AG04449 (cell line): ENCODE data around the gene CLDN22.

Experiments used
- CTCF ChIA-PET: fragments of 350-600 bp; formaldehyde crosslinking; extraction: SDS; loops from one replicate; lab custom pipeline; 2021; ENCODE audit warnings: antibody characterized with exemption; lab: Yijun Ruan, JAX
- POLR2A ChIA-PET: fragments of 400-600, 350-600 bp; formaldehyde crosslinking; extraction: SDS; loops from one replicate; lab custom pipeline; 2020; ENCODE audit warnings: antibody characterized with exemption, inconsistent platforms; lab: Yijun Ruan, JAX
- DNase-seq: peaks from one replicate; pipeline ENCODE4 v3.0.0-alpha.2; 2010; ENCODE audit warnings: low read depth, low spot score
- H3K4me3 ChIP-seq: 2 replicates; pipeline ENCODE4 v1.5.1; 2011; ENCODE audit warnings: low read depth, mild to moderate bottlenecking, control low read depth, low read length
- TF ChIP-seq, protein P1 (sequence below): IDR thresholded peaks from one replicate; pipeline ENCODE4 v1.5.1; 2011; ENCODE audit warnings: mild to moderate bottlenecking, moderate library complexity, low read length, control low read depth, inconsistent platforms; ENCODE audit not compliant: insufficient read depth; ENCODE audit errors: missing control alignments

The CLDN22 gene

DNA sequence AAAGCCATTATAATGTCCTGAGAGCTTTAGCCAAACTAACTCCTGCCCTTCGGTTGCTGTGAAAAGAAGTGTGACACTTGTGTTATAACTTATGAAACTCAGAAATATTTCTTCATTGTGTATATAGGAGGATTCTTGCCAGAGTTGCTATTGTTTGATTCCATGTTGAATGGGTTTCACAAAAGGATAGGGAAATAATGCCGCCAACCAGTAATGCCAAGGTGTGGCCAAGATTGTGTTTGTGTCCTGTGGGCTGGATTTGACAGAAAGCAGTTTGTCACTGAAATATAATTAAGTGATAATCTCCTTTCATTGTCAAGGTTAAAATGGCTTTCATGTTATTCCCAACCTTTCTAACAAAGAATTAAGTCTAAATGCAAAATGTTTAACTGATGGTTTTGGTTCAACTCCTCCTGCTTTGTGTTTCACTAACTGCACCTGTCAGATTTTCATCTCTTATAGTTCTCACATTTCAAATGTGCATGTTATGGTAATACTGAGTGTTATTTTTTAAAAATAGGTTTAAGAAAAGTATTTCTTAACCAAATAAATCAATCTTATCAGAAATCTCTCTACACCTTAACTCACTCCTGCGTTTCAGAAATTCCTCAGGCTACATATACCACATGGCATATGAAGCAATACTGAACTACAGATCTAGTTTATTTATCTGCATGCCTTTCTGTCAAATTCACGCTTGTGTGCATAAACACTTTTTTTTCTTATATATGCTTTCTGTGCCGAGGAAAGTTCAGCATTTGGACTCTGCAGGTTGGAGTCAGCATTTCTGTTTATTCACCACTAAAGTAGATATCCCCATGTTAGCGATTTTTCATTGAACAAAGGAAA is at the start of gene CLDN22:
Gene CLDN22, minus strand, starts transcription at position 66 of the 849 bp plus-strand sequence. Its CDS starts 58 bp downstream, at position 8.
- no peak for DNase-seq
- H3K4me3 ChIP-seq, result no peak within 1 kb of the TSS
- TF ChIP-seq, protein P1, sequence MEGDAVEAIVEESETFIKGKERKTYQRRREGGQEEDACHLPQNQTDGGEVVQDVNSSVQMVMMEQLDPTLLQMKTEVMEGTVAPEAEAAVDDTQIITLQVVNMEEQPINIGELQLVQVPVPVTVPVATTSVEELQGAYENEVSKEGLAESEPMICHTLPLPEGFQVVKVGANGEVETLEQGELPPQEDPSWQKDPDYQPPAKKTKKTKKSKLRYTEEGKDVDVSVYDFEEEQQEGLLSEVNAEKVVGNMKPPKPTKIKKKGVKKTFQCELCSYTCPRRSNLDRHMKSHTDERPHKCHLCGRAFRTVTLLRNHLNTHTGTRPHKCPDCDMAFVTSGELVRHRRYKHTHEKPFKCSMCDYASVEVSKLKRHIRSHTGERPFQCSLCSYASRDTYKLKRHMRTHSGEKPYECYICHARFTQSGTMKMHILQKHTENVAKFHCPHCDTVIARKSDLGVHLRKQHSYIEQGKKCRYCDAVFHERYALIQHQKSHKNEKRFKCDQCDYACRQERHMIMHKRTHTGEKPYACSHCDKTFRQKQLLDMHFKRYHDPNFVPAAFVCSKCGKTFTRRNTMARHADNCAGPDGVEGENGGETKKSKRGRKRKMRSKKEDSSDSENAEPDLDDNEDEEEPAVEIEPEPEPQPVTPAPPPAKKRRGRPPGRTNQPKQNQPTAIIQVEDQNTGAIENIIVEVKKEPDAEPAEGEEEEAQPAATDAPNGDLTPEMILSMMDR, result no peak
- CTCF ChIA-PET, result no interaction called here
- POLR2A ChIA-PET, result no interaction called here

DNA sequence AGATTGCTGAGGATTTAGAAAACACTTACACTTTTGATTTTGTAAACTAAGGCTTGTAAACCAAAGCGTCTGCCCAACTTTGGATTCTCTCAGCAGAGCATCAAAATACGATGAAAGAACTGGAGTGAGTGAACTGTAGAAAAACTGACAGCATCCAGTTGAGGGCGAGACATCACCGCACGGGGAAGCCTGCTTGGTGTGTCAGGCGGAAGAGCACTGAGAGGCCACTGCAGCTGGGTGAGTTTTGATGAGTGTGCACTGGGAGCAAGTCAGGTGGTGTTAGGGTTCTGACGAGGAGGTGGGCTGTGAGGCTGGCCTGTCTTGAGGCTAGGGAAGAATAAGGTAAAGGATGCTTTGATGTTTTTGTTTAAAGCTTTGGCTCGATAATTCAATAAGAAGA is 49.0 kb upstream of the CLDN22 start:
- H3K4me3 ChIP-seq, result no peak overlapping the region
- ChIA-PET POLR2A (no interaction called here), CTCF (no interaction called here)
- no peak for DNase-seq
- TF ChIP-seq, protein P1, result no peak

DNA sequence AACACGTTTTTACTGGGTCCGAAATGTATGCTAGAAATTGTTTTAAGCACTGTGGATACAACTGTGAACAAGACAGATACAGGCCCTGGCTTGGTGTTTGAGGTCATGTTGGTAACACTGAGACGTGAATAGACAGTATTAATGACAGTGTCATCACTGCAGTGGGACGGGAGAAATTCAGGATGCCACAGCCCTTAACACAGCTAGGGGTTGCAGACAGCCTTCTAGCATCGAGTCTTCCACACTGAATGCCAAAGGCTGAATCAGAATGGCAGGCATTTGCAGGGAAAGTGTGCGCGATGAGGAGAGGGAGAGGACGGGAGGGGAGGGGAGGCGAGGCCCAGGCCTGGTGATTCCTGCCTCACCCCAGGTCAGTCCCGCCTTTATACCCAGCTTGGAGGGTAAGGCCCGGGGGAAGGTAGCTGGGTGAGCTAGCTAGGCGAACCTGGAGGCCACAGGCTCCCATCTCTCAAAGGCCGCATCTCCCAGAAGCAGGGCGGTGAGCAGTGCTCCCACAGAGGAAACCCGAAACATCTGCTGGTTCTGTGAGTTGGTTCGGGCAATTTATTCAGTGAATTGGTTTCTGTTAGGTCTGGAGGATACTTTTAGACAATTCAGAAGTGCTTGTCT is 46.2 kb upstream of the CLDN22 start:
- CTCF ChIA-PET, result no interaction called here
- no peak overlapping the region for H3K4me3 ChIP-seq
- POLR2A ChIA-PET, result no interaction called here
- TF ChIP-seq, protein P1, result no peak
- no peak for DNase-seq

DNA sequence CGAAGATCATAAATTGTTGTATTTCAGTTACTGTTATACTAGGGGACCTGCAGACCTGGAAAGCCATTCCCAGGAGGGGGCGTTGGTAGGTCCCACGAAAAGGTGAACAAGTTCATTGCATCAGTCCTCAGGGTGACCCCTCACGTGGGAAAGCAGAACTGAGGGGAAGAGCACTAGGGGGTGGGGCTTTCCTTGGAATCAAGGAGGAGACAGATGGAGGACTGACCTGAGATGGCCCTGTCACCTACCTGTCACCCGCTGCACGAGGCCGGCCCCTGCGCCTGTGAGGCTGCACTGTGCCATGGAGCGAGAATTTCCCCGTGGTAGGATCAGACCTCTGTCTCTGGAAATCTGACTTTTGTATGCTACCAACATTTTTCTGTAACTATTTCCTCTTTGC is 43.9 kb upstream of the CLDN22 start:
- ChIA-PET CTCF (no interaction called here), POLR2A (no interaction called here)
- TF ChIP-seq, protein P1, result no peak
- H3K4me3 ChIP-seq, result no peak overlapping the region
- DNase-seq, result no peak

DNA sequence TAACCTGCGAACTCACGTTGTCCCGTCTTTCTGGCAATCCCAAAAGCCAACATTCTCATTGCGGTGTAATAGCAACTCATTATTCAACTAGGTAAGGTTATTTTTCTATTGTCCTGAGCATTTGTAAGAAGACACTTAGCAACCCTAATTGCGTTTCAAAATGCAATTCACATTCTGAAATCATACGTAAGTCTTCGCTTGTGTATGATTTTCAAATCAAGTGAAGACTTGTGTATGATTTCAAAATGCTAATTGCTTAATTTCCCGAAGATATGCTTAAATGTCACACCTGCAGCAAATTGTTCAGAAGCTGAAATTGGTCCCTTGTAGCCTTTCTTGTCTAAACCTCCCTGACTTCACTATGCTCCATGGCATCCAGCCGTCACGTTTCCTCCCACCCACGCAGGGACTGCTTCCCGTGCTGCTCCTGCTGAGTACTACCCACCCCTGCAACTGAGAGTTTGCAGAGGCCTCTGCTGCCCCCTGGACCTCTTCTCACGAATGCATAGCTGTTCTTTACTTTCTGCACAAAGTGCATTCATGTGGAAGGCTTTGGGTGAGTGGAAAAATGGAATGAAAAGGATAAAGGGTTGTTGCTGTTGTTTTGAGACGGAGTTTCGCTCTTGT is 43.0 kb upstream of the CLDN22 start:
- no peak for DNase-seq
- POLR2A ChIA-PET, result no interaction called here
- H3K4me3 ChIP-seq, result no peak overlapping the region
- TF ChIP-seq, protein P1, result peak; percentile 12
- CTCF ChIA-PET, result interaction anchor here (1.0 to 1.3 kb wide), 2 partner anchors 16 to 424 kb away, joined by 4 to 5 read pairs; no protein-coding TSS in a partner anchor

DNA sequence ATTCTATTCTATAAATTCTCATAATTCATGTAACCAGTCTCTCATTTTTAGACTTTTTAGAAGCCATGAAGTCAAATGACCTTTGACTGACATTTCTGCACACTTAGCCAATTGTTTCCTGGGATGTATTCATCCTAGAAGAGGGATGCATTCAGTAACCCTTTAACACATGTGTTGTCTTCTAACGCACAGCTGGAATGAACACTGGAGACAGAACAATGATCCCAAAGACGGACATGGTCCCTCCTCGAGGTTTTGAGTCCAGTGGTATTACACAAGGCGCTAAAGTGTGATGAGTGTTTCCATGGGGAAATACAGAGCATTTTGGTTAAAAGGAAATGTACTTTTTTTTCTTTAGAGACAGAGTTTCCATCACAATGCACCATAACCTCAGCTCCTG is 42.0 kb upstream of the CLDN22 start:
- CTCF ChIA-PET, result interaction anchor here (1.1 to 1.2 kb wide), 2 partner anchors 9 to 46 kb away, joined by 4 to 5 read pairs; no protein-coding TSS in a partner anchor
- DNase-seq, result no peak
- POLR2A ChIA-PET, result no interaction called here
- TF ChIP-seq, protein P1, result no peak
- no peak overlapping the region for H3K4me3 ChIP-seq
